ENCODE data around the gene APH1A. TPM values are rescaled to one million over a fixed set of nuclear protein-coding genes. Genes with fewer than 3 reads are reported as not detected.
"Not testable (repeated sequence)": the region's sequence is repeated elsewhere in the genome, so short reads cannot be mapped to it uniquely, and the experiment has no call there.

APH1A gene
- total RNA-seq, 4 donors from 2014 or later = 68.1 to 108 (median 87.3) TPM

- WGBS, 2 donors = 90 to 91% methylated on average over 1 of the region's 1 CpG
- no peak for DNase-seq (ENCODE audit: low spot score in 2 of 2)
- Histone ChIP-seq H3K4me1 (no peaks in the 10 kb centered on the region), H3K9me3 (no peaks in the 10 kb centered on the region), H3K27ac (no peak overlapping the region), H3K27me3 (no peaks in the 10 kb centered on the region), H3K4me3 (no peak overlapping the region), H3K36me3 (peaks cover 0 to 83% (median 23%) of the 10 kb centered on the region in 3 donors)
- no peak for TF ChIP-seq CTCF (IDR thresholded peaks at IDR 0.05)
- no peak for TF ChIP-seq POLR2A (IDR thresholded peaks at IDR 0.05)
- TF ChIP-seq EP300 (IDR thresholded peaks at IDR 0.05) = no peak
These were observed 43.8 kb downstream of the APH1A start for GRCh38 chr1:150224983-150225382.

GRCh38 chr1:150221552-150221951, 47.3 kb downstream of the APH1A start:
- no peaks in the 10 kb centered on the region for H3K4me1 ChIP-seq
- no peak overlapping the region for H3K27ac ChIP-seq
- TF ChIP-seq EP300 (IDR thresholded peaks at IDR 0.05) (no peak), POLR2A (IDR thresholded peaks at IDR 0.05) (no peak), CTCF (IDR thresholded peaks at IDR 0.05) (peak in 4 of 5 experiments; percentile 15 to 37 (median 22))
- H3K9me3 ChIP-seq = no peaks in the 10 kb centered on the region
- peaks cover 0 to 59% (median 17%) of the 10 kb centered on the region in 3 donors for H3K36me3 ChIP-seq
- DNase-seq (ENCODE audit: low spot score in 2 of 2) = no peak
- no peak overlapping the region for H3K4me3 ChIP-seq
- no peaks in the 10 kb centered on the region for H3K27me3 ChIP-seq
- 86 to 92% methylated on average over 2 of the region's 2 CpGs for WGBS, 2 donors

- not testable (repeated sequence) for H3K27ac ChIP-seq; H3K27me3 ChIP-seq; DNase-seq (ENCODE audit: low spot score in 2 of 2); H3K4me3 ChIP-seq; H3K9me3 ChIP-seq
- H3K36me3 ChIP-seq = peaks cover 0 to 11% (median 3%) of the 10 kb centered on the region in 3 donors
- peaks cover 0 to 12% (median 2%) of the 10 kb centered on the region in 4 donors for H3K4me1 ChIP-seq
- 92 to 94% methylated on average over 6 of the region's 6 CpGs for WGBS, 2 donors
These were observed 53.0 kb downstream of the APH1A start for GRCh38 chr1:150215855-150216254.

Small RNA genes within 50 kb of the gene (small RNA-seq; reads per million reads assigned to genes)
- 0.57 reads per million for gene RNU2-17P

Other genes with a start within 250 kb of the APH1A start
- gene VPS45, start 201.2 kb downstream of the APH1A start, total RNA-seq = 10 to 100 TPM; 32.6 to 41.2 (median 37.1) TPM
- gene PLEKHO1, start 119.1 kb downstream of the APH1A start, total RNA-seq = 10 to 100 TPM; 37.8 to 55.2 (median 39.9) TPM
- 10 to 100 TPM; 17.7 to 29.9 (median 23.7) TPM for gene ANP32E, start 32.9 kb downstream of the APH1A start, total RNA-seq
- 1 to 10 TPM in 1 of 4 donors, under 1 TPM in 1, not detected in 2; 0.22 to 2.3 TPM for gene CA14, start 11.2 kb downstream of the APH1A start, total RNA-seq
- gene C1orf54, start 3.8 kb upstream of the APH1A start, total RNA-seq = 10 to 100 TPM in 3 of 4 donors, 1 to 10 TPM in 1; 5.2 to 25.8 (median 14.1) TPM
- 10 to 100 TPM in 1 of 4 donors, 1 to 10 TPM in 3; 2.7 to 12.8 (median 6.4) TPM for gene CIART, start 13.5 kb upstream of the APH1A start, total RNA-seq
- 10 to 100 TPM; 31.4 to 55.5 (median 44.3) TPM for gene MRPS21, start 24.8 kb upstream of the APH1A start, total RNA-seq
- 10 to 100 TPM; 50.4 to 81.0 (median 66.3) TPM for gene PRPF3, start 52.5 kb upstream of the APH1A start, total RNA-seq
- 10 to 100 TPM; 16.2 to 27.6 (median 24.8) TPM for gene RPRD2, start 95.1 kb upstream of the APH1A start, total RNA-seq
- gene TARS2, start 218.4 kb upstream of the APH1A start, total RNA-seq = 10 to 100 TPM; 12.2 to 25.5 (median 18.6) TPM
- 10 to 100 TPM; 10.1 to 32.2 (median 15.0) TPM for gene ECM1, start 239.1 kb upstream of the APH1A start, total RNA-seq
- not detected for gene FALEC, start 246.7 kb upstream of the APH1A start, total RNA-seq